HCT116 (cell line): Measurements from ENCODE around the gene CSRP1. TPM values are rescaled to one million over a fixed set of nuclear protein-coding genes. Genes with fewer than 3 reads are reported as not detected.
A peak's percentile ranks its signal among the peaks of the same experiment; 100 is the strongest.

ENCODE experiments used
- ATAC-seq: fragments of 200-7000 bp; cut with Tn5 transposase; 2 replicates; pipeline ENCODE4 v1.9.1; 2020; ENCODE audit warnings: mild to moderate bottlenecking, moderate library complexity
- BruUV-seq: library from RNA; stranded (reverse); fragments of 400-500 nt; replicated peaks from 2 replicates; lab custom pipeline; 2021; lab: Mats Ljungman, UMichigan
- CTCF ChIA-PET: fragments of 300-600 bp; sonication (Branson Sonifier 250); formaldehyde crosslinking; loops from one replicate; lab custom pipeline; 2021; ENCODE audit warnings: antibody characterized with exemption; lab: Charles Lee
- POLR2A ChIA-PET: fragments of 300-600, 350-600 bp; sonication (Branson Sonifier 250); formaldehyde crosslinking; loops from one replicate; lab custom pipeline; 2021; ENCODE audit warnings: antibody characterized with exemption; lab: Charles Lee
- RAD21 ChIA-PET, 2 experiments: fragments of 300-600 bp; sonication (Branson Sonifier 250); formaldehyde crosslinking; loops; one replicate each; lab custom pipeline; 2023; ENCODE audit warnings: low total read pairs in 2 of 2; ENCODE audit not compliant: uncharacterized antibody in 2 of 2, unreplicated experiment in 2 of 2, low non-redundant PET in 1 of 2; lab: Charles Lee
- DNase-seq: peaks from one replicate; pipeline ENCODE4 v3.0.0-alpha.2; 2010; ENCODE audit warnings: low read depth, low spot score
- H2AFZ ChIP-seq: fragments of 200-600 bp; shearing (Covaris generic), sonication (generic); 2 replicates; pipeline ENCODE4 v1.6.1; 2017; ENCODE audit warnings: low read depth, mixed run types, mixed read lengths, antibody characterized with exemption, low read length; ENCODE audit not compliant: poor library complexity, severe bottlenecking
- H3K27ac ChIP-seq: 2 replicates; pipeline ENCODE4 v1.5.1; 2012; ENCODE audit warnings: low read depth, low read length
- H3K27me3 ChIP-seq: fragments of 200-600 bp; sonication (generic); 2 replicates; pipeline ENCODE4 v1.6.1; 2016; ENCODE audit warnings: mixed run types, low read length, mixed read lengths; ENCODE audit not compliant: insufficient read depth
- H3K36me3 ChIP-seq, 2 experiments: fragments of 200-500 bp in 1 of 2; fragments of 200-600 bp in 1 of 2; sonication (Bioruptor generic) in 1 of 2; sonication (generic) in 1 of 2; 2 replicates each; pipeline versions ENCODE4 v1.5.1 to v1.6.1; 2014 to 2016; ENCODE audit warnings: low read length in 2 of 2, inconsistent platforms in 1 of 2, mixed read lengths in 1 of 2, mixed run types in 1 of 2; ENCODE audit not compliant: insufficient read depth in 2 of 2, control insufficient read depth in 1 of 2
- H3K4me1 ChIP-seq, 2 experiments: fragments of 200-600 bp in 1 of 2; sonication (generic) in 1 of 2; 2 replicates each; pipeline versions ENCODE4 v1.5.1 to v1.6.1; 2012 to 2017; ENCODE audit warnings: low read length in 2 of 2, inconsistent platforms in 1 of 2, mild to moderate bottlenecking in 1 of 2, mixed read lengths in 1 of 2, mixed run types in 1 of 2, moderate library complexity in 1 of 2; ENCODE audit not compliant: insufficient read depth in 2 of 2, control insufficient read depth in 1 of 2
- H3K4me2 ChIP-seq: fragments of 200-600 bp; sonication (generic); 2 replicates; pipeline ENCODE4 v1.6.1; 2017; ENCODE audit warnings: mixed run types, low read length, mixed read lengths
- H3K4me3 ChIP-seq, 2 experiments: fragments of 200-600 bp in 1 of 2; sonication (generic) in 1 of 2; replicated peaks in 1 of 2; 2 replicates each; pipeline ENCODE4 v1.5.1; 2011 to 2016; ENCODE audit warnings: low read length in 2 of 2, control low read depth in 1 of 2, low read depth in 1 of 2, mild to moderate bottlenecking in 1 of 2, mixed read lengths in 1 of 2, mixed run types in 1 of 2
- H3K79me2 ChIP-seq: fragments of 200-600 bp; sonication (generic); 2 replicates; pipeline ENCODE4 v1.6.1; 2017; ENCODE audit warnings: mild to moderate bottlenecking, mixed run types, low read length, moderate library complexity, mixed read lengths; ENCODE audit not compliant: insufficient read depth
- H3K9ac ChIP-seq: fragments of 200-600 bp; sonication (generic); 2 replicates; pipeline ENCODE4 v1.6.1; 2016; ENCODE audit warnings: low read length, mixed read lengths
- H3K9me2 ChIP-seq: fragments of 200-600 bp; sonication (generic), shearing (Covaris generic); 2 replicates; pipeline ENCODE4 v1.6.1; 2017; ENCODE audit warnings: mixed run types, mild to moderate bottlenecking, moderate library complexity; ENCODE audit not compliant: insufficient read depth
- H3K9me3 ChIP-seq, 2 experiments: fragments of 200-500 bp in 1 of 2; fragments of 200-600 bp in 1 of 2; sonication (Bioruptor generic) in 1 of 2; sonication (generic) in 1 of 2; 2 replicates each; pipeline ENCODE4 v1.6.1; 2014 to 2017; ENCODE audit warnings: low read length in 2 of 2, mixed read lengths in 2 of 2, inconsistent platforms in 1 of 2, low read depth in 1 of 2, mild to moderate bottlenecking in 1 of 2, mixed run types in 1 of 2, moderate library complexity in 1 of 2; ENCODE audit not compliant: control insufficient read depth in 1 of 2, insufficient read depth in 1 of 2
- H4K20me1 ChIP-seq: fragments of 200-600 bp; sonication (generic), shearing (Covaris generic); 2 replicates; pipeline ENCODE4 v1.6.1; 2017; ENCODE audit warnings: mixed run types, mild to moderate bottlenecking, moderate library complexity; ENCODE audit not compliant: insufficient read depth
- ATF3 ChIP-seq: IDR thresholded peaks from 2 replicates; pipeline ENCODE4 v1.6.1; 2012
- CBX3 ChIP-seq: IDR thresholded peaks from 2 replicates; pipeline ENCODE4 v1.6.1; 2012; ENCODE audit warnings: low read depth
- CTCF ChIP-seq, 3 experiments: fragments of 200-600 bp in 1 of 3; sonication (generic) in 1 of 3; IDR thresholded peaks in 2 of 3; conservative IDR thresholded peaks in 1 of 3; 2 replicates each; pipeline ENCODE4 v1.5.1; 2012 to 2017; ENCODE audit warnings: low read depth in 2 of 3, low read length in 2 of 3, antibody characterized with exemption in 1 of 3, borderline replicate concordance in 1 of 3, control low read depth in 1 of 3, mild to moderate bottlenecking in 1 of 3, mixed read lengths in 1 of 3, mixed run types in 1 of 3, moderate library complexity in 1 of 3; ENCODE audit not compliant: insufficient read depth in 1 of 3
- EGR1 ChIP-seq: IDR thresholded peaks from 2 replicates; pipeline ENCODE4 v1.6.1; 2012; ENCODE audit warnings: low read depth
- ELF1 ChIP-seq: IDR thresholded peaks from 2 replicates; pipeline ENCODE4 v1.6.1; 2012; ENCODE audit warnings: low read depth, borderline replicate concordance
- EZH2 ChIP-seq: fragments of 200-600 bp; sonication (generic); IDR thresholded peaks from 2 replicates; pipeline ENCODE4 v1.6.1; 2017; ENCODE audit warnings: antibody characterized with exemption, mixed run types
- EZH2phosphoT487 ChIP-seq: fragments of 200-600 bp; IDR thresholded peaks from 2 replicates; pipeline ENCODE4 v1.6.1; 2018; ENCODE audit warnings: antibody characterized with exemption, borderline replicate concordance
- POLR2AphosphoS5 ChIP-seq: IDR thresholded peaks from 2 replicates; pipeline ENCODE4 v1.6.1; 2011; ENCODE audit warnings: mild to moderate bottlenecking, low read depth, low read length, moderate library complexity
- RAD21 ChIP-seq: IDR thresholded peaks from 2 replicates; pipeline ENCODE4 v1.6.1; 2012; ENCODE audit warnings: low read depth, mild to moderate bottlenecking
- REST ChIP-seq: IDR thresholded peaks from 2 replicates; pipeline ENCODE4 v1.6.1; 2012; ENCODE audit warnings: low read depth
- SP1 ChIP-seq: IDR thresholded peaks from 2 replicates; pipeline ENCODE4 v1.6.1; 2012; ENCODE audit warnings: low read depth
- TCF7L2 ChIP-seq: IDR thresholded peaks from 2 replicates; pipeline ENCODE4 v1.7.0; 2011; ENCODE audit warnings: borderline replicate concordance, inconsistent platforms; ENCODE audit not compliant: insufficient read depth, insufficient read length; ENCODE audit errors: extremely low read depth
- ZNF274 ChIP-seq: fragments of 200-500 bp; sonication (Bioruptor generic); IDR thresholded peaks from 2 replicates; pipeline ENCODE4 v1.6.1; 2014; ENCODE audit warnings: mild to moderate bottlenecking, low read depth, low read length, inconsistent platforms
- intact Hi-C: fragments of 100-400 bp; cut with micrococcal nuclease; formaldehyde crosslinking; loops from 2 replicates; pipeline ENCODE4 v1.10.0; 2022
- total RNA-seq: library from RNA; stranded (reverse); gene quantifications from one replicate; pipeline ENCODE4 v1.2.1, GENCODE V29; 2021; ENCODE audit not compliant: unreplicated experiment

CSRP1 gene
- total RNA-seq, 1 experiment from 2014 or later = 51.7 TPM

- DNase-seq (no peak), ATAC-seq (peak; percentile 31)
- Histone ChIP-seq H3K27ac (peak overlapping the region; percentile 95), H3K27me3 (no peaks in the 10 kb centered on the region), H3K9me3 (no peaks in the 10 kb centered on the region), H2AFZ (no peak overlapping the region), H3K36me3 (peaks cover 2 to 13% of the 10 kb centered on the region in 2 experiments; a peak in 2 of 4 replicates), H3K9ac (no peak overlapping the region), H3K9me2 (no peaks in the 10 kb centered on the region), H3K4me3 (no peak overlapping the region), H3K79me2 (peaks cover 22% of the 10 kb centered on the region), H3K4me2 (peak overlapping the region; percentile 77), H3K4me1 (peaks cover 47 to 78% of the 10 kb centered on the region in 2 experiments), H4K20me1 (no peaks in the 10 kb centered on the region)
- BruUV-seq = no TSS peak
- RAD21 ChIA-PET = interaction anchor here in 1 of 2 experiments (1.0 kb wide), 1 partner anchor 15 kb away, joined by 3 read pairs; no protein-coding TSS in a partner anchor
- no peak for TF ChIP-seq CBX3
- TF ChIP-seq ATF3 = no peak
- no peak for TF ChIP-seq ELF1
- TF ChIP-seq EGR1 = no peak
- TF ChIP-seq CTCF (IDR thresholded peaks at IDR 0.05 in 2 of 3, conservative IDR thresholded peaks at IDR 0.05 in 1 of 3; ENCODE audit: borderline replicate concordance in 1 of 3, insufficient read depth in 1 of 3, low read depth in 2 of 3, low read length in 2 of 3) = peak in 2 of 3 experiments; percentile 56 to 59; a peak in 4 of 6 replicates
- TF ChIP-seq ZNF274 = no peak
- no peak for TF ChIP-seq REST
- no peak for TF ChIP-seq TCF7L2
- TF ChIP-seq RAD21 = no peak
- no peak for TF ChIP-seq SP1
- peak; percentile 46 for TF ChIP-seq POLR2AphosphoS5
- TF ChIP-seq EZH2 = no peak
- no peak for TF ChIP-seq EZH2phosphoT487
- intact Hi-C loops = no loop called here
- POLR2A ChIA-PET = no interaction called here
- CTCF ChIA-PET = interaction anchor here (1.0 to 4.2 kb wide), 5 partner anchors 8 to 50 kb away, joined by 3 to 21 read pairs (median 5); no protein-coding TSS in a partner anchor
These were observed 43.8 kb downstream of the CSRP1 start for GRCh38 chr1:201463071-201463552.
